Measurements from ENCODE around the gene TRIM16. TPM values are rescaled to one million over a fixed set of nuclear protein-coding genes. Genes with fewer than 3 reads are reported as not detected.
"Not testable (repeated sequence)": the region's sequence is repeated elsewhere in the genome, so short reads cannot be mapped to it uniquely, and the experiment has no call there.

Gene TRIM16
- polyA plus RNA-seq, 1 donor (not counting 4 experiments of a cell fraction or from before 2014, with no cell fraction given): 62.3 TPM

DNA sequence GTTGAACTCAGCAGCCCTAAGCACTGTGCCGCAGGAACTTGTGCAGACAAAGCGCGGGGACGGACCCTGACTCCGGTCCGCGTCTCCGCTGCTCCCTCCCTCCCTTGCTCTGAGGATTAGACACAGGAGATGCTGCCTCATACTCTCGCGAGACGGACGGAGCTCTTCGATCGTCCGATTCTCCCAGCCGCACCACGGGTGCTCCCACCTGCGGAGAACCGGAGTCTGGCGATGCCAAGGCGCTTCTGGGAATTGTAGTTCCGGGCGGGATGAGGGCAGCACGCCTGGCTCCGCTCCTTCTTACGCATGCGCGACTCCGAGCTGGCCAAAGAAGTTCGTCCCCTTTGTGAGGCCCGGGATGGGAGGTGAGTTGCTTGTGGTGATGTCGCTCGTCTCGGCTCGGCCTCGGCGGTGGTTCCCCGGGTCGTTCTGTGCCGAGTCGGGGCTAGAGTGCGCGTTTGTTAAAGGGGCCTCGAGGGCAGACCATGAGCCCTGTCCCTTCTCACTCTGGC, 15.4 kb upstream of the TRIM16 start, which contains the start of gene ZNF286A:
ZNF286A (plus strand) TSS at position 340 of the 512 bp plus-strand sequence. CDS start 578 bp downstream, outside the sequence.
- H3K9ac ChIP-seq (ENCODE audit: control insufficient read depth, extremely low read depth, insufficient read depth, low read length): peak within 1 kb of the TSS; percentile 76
- H3K79me2 ChIP-seq (ENCODE audit: control insufficient read depth, insufficient read depth, low read length); H4K20me1 ChIP-seq (ENCODE audit: control insufficient read depth, extremely low read depth, insufficient read depth, low read length); H3K27me3 ChIP-seq (ENCODE audit: control insufficient read depth, extremely low read depth, insufficient read depth, low read length); dilution Hi-C loops (cut with MboI; ENCODE audit: extremely low pct_ligation_motif_present, low sequenced_read_pairs); H3K9me1 ChIP-seq (ENCODE audit: control insufficient read depth, extremely low read depth, insufficient read depth, low read length); H3K9me3 ChIP-seq (ENCODE audit: control insufficient read depth, low read depth, low read length); H3K4me1 ChIP-seq (ENCODE audit: control insufficient read depth, extremely low read depth, insufficient read depth, low read length); H3K36me3 ChIP-seq (ENCODE audit: control insufficient read depth in 2 of 2, extremely low read depth in 1 of 2, insufficient read depth in 2 of 2, low read length in 2 of 2): not testable (repeated sequence)
- peak within 1 kb of the TSS; percentile 51 for H2AFZ ChIP-seq (ENCODE audit: control insufficient read depth, low read length)
- DNase-seq (ENCODE audit: low read depth, low spot score) (peak; percentile 97), FAIRE-seq (peak; percentile 83)
- peak within 1 kb of the TSS; percentile 26 for H3K27ac ChIP-seq (ENCODE audit: control insufficient read depth, insufficient read depth, low read length)
- peak within 1 kb of the TSS; percentile 51 to 64 (median 59) for H3K4me3 ChIP-seq (ENCODE audit: control insufficient read depth in 2 of 3, extremely low read depth in 1 of 3, insufficient read depth in 2 of 3, low read depth in 1 of 3, low read length in 3 of 3)
- H3K4me2 ChIP-seq (ENCODE audit: control insufficient read depth, extremely low read depth, insufficient read depth, low read depth, low read length): peak within 1 kb of the TSS; percentile 56

DNA sequence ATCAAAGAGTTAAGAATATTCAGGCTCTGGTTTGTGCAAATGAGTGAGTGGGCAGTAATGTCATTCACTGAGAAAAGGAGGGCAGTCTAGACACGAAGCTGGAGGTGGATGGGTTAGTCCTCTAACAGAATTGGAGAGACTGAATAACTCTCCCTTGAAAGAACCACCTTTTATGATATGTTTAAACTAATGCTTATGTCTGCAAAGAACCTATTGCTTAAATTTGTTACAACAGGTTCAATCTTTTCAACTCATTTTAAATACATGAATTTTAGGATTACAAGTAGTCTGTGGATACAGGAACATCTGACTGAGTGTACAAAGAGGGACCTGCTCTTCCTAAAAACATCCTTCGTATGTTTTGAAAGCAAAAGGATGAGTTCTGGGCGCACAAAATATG, 14.9 kb upstream of the TRIM16 start:
- H3K36me3 ChIP-seq (ENCODE audit: control insufficient read depth in 2 of 2, extremely low read depth in 1 of 2, insufficient read depth in 2 of 2, low read length in 2 of 2); H3K79me2 ChIP-seq (ENCODE audit: control insufficient read depth, insufficient read depth, low read length); H3K27ac ChIP-seq (ENCODE audit: control insufficient read depth, insufficient read depth, low read length); H4K20me1 ChIP-seq (ENCODE audit: control insufficient read depth, extremely low read depth, insufficient read depth, low read length); H3K4me1 ChIP-seq (ENCODE audit: control insufficient read depth, extremely low read depth, insufficient read depth, low read length); H3K9me3 ChIP-seq (ENCODE audit: control insufficient read depth, low read depth, low read length); H3K27me3 ChIP-seq (ENCODE audit: control insufficient read depth, extremely low read depth, insufficient read depth, low read length); H3K9me1 ChIP-seq (ENCODE audit: control insufficient read depth, extremely low read depth, insufficient read depth, low read length); DNase-seq (ENCODE audit: low read depth, low spot score); dilution Hi-C loops (cut with MboI; ENCODE audit: extremely low pct_ligation_motif_present, low sequenced_read_pairs); FAIRE-seq: not testable (repeated sequence)
- H3K9ac ChIP-seq (ENCODE audit: control insufficient read depth, extremely low read depth, insufficient read depth, low read length): peak overlapping the region; percentile 76
- peak overlapping the region; percentile 51 for H2AFZ ChIP-seq (ENCODE audit: control insufficient read depth, low read length)
- H3K4me3 ChIP-seq (ENCODE audit: control insufficient read depth in 2 of 3, extremely low read depth in 1 of 3, insufficient read depth in 2 of 3, low read depth in 1 of 3, low read length in 3 of 3): peak overlapping the region; percentile 29 to 59 (median 43)
- peak overlapping the region; percentile 56 for H3K4me2 ChIP-seq (ENCODE audit: control insufficient read depth, extremely low read depth, insufficient read depth, low read depth, low read length)

DNA sequence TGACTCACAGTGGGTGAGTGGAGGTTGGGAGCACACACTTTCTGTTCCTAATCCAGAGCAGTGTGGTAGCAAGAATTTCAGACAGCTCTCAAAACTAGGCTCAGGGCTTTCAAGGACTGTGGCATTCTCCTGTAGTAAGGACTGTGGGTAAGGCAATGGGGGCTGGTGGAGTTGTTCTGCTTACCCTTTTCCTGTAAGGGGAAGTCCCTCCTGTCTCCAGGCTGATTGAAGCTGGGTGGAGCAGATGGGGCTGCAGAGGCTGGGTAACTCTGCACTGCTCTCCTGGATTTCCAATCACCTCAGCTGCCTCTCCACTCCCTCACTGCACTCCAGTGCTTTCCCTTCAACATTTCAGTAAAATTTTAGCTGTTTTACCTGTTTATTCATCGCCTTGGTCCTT, 3.4 kb upstream of the TRIM16 start:
- H2AFZ ChIP-seq (ENCODE audit: control insufficient read depth, low read length); H3K9me3 ChIP-seq (ENCODE audit: control insufficient read depth, low read depth, low read length); H3K36me3 ChIP-seq (ENCODE audit: control insufficient read depth in 2 of 2, extremely low read depth in 1 of 2, insufficient read depth in 2 of 2, low read length in 2 of 2); H3K4me1 ChIP-seq (ENCODE audit: control insufficient read depth, extremely low read depth, insufficient read depth, low read length); H3K27me3 ChIP-seq (ENCODE audit: control insufficient read depth, extremely low read depth, insufficient read depth, low read length); H3K79me2 ChIP-seq (ENCODE audit: control insufficient read depth, insufficient read depth, low read length); DNase-seq (ENCODE audit: low read depth, low spot score); H4K20me1 ChIP-seq (ENCODE audit: control insufficient read depth, extremely low read depth, insufficient read depth, low read length); H3K4me3 ChIP-seq (ENCODE audit: control insufficient read depth in 2 of 3, extremely low read depth in 1 of 3, insufficient read depth in 2 of 3, low read depth in 1 of 3, low read length in 3 of 3); FAIRE-seq; H3K9ac ChIP-seq (ENCODE audit: control insufficient read depth, extremely low read depth, insufficient read depth, low read length); H3K27ac ChIP-seq (ENCODE audit: control insufficient read depth, insufficient read depth, low read length); H3K4me2 ChIP-seq (ENCODE audit: control insufficient read depth, extremely low read depth, insufficient read depth, low read depth, low read length); H3K9me1 ChIP-seq (ENCODE audit: control insufficient read depth, extremely low read depth, insufficient read depth, low read length); dilution Hi-C loops (cut with MboI; ENCODE audit: extremely low pct_ligation_motif_present, low sequenced_read_pairs): not testable (repeated sequence)

DNA sequence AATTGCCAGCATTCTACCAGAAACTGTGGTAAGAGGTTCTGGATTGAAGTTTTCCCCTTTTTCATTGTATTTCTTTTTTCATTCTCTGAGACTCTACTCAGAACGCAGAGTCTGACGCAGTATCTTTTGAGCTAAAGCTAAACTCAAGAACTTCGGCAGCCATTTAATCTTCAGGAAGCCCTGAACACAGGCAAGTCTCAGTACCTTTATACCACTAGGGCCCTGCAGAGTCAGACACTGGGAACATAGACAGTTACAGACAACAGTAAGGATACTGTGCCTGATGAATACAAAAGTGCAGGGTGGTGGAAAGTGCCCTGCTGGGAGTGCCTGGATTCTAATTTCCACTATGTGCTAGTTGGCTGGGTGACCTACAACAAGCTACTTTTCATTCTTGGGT, 976 bp downstream of the TRIM16 start:
- H3K4me3 ChIP-seq (ENCODE audit: control insufficient read depth in 2 of 3, extremely low read depth in 1 of 3, insufficient read depth in 2 of 3, low read depth in 1 of 3, low read length in 3 of 3); H2AFZ ChIP-seq (ENCODE audit: control insufficient read depth, low read length); H3K27me3 ChIP-seq (ENCODE audit: control insufficient read depth, extremely low read depth, insufficient read depth, low read length); H4K20me1 ChIP-seq (ENCODE audit: control insufficient read depth, extremely low read depth, insufficient read depth, low read length); H3K4me1 ChIP-seq (ENCODE audit: control insufficient read depth, extremely low read depth, insufficient read depth, low read length); H3K9me1 ChIP-seq (ENCODE audit: control insufficient read depth, extremely low read depth, insufficient read depth, low read length); H3K9me3 ChIP-seq (ENCODE audit: control insufficient read depth, low read depth, low read length); dilution Hi-C loops (cut with MboI; ENCODE audit: extremely low pct_ligation_motif_present, low sequenced_read_pairs); FAIRE-seq; DNase-seq (ENCODE audit: low read depth, low spot score); H3K27ac ChIP-seq (ENCODE audit: control insufficient read depth, insufficient read depth, low read length); H3K36me3 ChIP-seq (ENCODE audit: control insufficient read depth in 2 of 2, extremely low read depth in 1 of 2, insufficient read depth in 2 of 2, low read length in 2 of 2); H3K79me2 ChIP-seq (ENCODE audit: control insufficient read depth, insufficient read depth, low read length); H3K9ac ChIP-seq (ENCODE audit: control insufficient read depth, extremely low read depth, insufficient read depth, low read length): not testable (repeated sequence)
- peak overlapping the region; percentile 63 for H3K4me2 ChIP-seq (ENCODE audit: control insufficient read depth, extremely low read depth, insufficient read depth, low read depth, low read length)

DNA sequence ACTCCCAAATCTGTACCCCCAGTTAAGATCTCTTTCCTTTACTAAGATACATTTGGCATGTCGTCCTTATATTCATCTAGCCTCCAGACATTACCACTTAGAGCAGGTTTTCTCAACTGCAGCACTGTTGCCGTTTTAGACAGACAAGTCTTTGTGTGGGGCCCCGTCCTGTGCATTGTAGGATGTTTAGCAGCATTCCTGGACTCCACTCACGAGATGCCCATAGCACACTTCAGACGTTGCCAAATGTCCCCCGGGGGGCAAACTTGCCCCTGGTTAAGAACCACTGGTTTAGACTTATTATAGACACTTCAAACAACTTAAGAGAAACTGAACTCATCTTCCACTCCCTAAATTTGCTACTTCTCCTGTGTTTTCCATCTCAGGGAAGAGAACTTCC, 8.1 kb downstream of the TRIM16 start:
- dilution Hi-C loops (cut with MboI; ENCODE audit: extremely low pct_ligation_motif_present, low sequenced_read_pairs); H3K4me2 ChIP-seq (ENCODE audit: control insufficient read depth, extremely low read depth, insufficient read depth, low read depth, low read length); H3K79me2 ChIP-seq (ENCODE audit: control insufficient read depth, insufficient read depth, low read length); H3K9me3 ChIP-seq (ENCODE audit: control insufficient read depth, low read depth, low read length); H3K4me1 ChIP-seq (ENCODE audit: control insufficient read depth, extremely low read depth, insufficient read depth, low read length); H4K20me1 ChIP-seq (ENCODE audit: control insufficient read depth, extremely low read depth, insufficient read depth, low read length); FAIRE-seq; H3K9ac ChIP-seq (ENCODE audit: control insufficient read depth, extremely low read depth, insufficient read depth, low read length); H3K27me3 ChIP-seq (ENCODE audit: control insufficient read depth, extremely low read depth, insufficient read depth, low read length); H3K9me1 ChIP-seq (ENCODE audit: control insufficient read depth, extremely low read depth, insufficient read depth, low read length); H3K27ac ChIP-seq (ENCODE audit: control insufficient read depth, insufficient read depth, low read length); H2AFZ ChIP-seq (ENCODE audit: control insufficient read depth, low read length); DNase-seq (ENCODE audit: low read depth, low spot score); H3K36me3 ChIP-seq (ENCODE audit: control insufficient read depth in 2 of 2, extremely low read depth in 1 of 2, insufficient read depth in 2 of 2, low read length in 2 of 2); H3K4me3 ChIP-seq (ENCODE audit: control insufficient read depth in 2 of 3, extremely low read depth in 1 of 3, insufficient read depth in 2 of 3, low read depth in 1 of 3, low read length in 3 of 3): not testable (repeated sequence)

Data from keratinocyte (primary cell).